ENCODE measurements around the gene GGT5.
A peak's percentile ranks its signal among the peaks of the same experiment; 100 is the strongest.
"Not testable (repeated sequence)": the region's sequence is repeated elsewhere in the genome, so short reads cannot be mapped to it uniquely, and the experiment has no call there.

The GGT5 gene

GRCh38 chr22:24274696-24275405 is 30.0 kb upstream of the GGT5 start:
- not testable (repeated sequence) for H3K79me1 ChIP-seq (replicated peaks; ENCODE audit: low read length, poor library complexity, severe bottlenecking); H3K36me3 ChIP-seq (ENCODE audit: control insufficient read depth in 1 of 2, insufficient read depth in 2 of 2, low read depth in 1 of 2, low read length in 2 of 2)
- 59% methylated on average over 5 of the region's 7 CpGs for WGBS

GRCh38 chr22:24273906-24274305 is 29.0 kb upstream of the GGT5 start:
- H2BK5ac ChIP-seq (ENCODE audit: low read depth, low read length, poor library complexity, severe bottlenecking); H2BK15ac ChIP-seq (ENCODE audit: low read depth, poor library complexity, severe bottlenecking); H3K14ac ChIP-seq (ENCODE audit: low read length in 2 of 2); H3K4me1 ChIP-seq (ENCODE audit: control insufficient read depth, insufficient read depth, low read depth, low read length); H3K36me3 ChIP-seq (ENCODE audit: control insufficient read depth in 1 of 2, insufficient read depth in 2 of 2, low read depth in 1 of 2, low read length in 2 of 2); H2BK120ac ChIP-seq (ENCODE audit: low read depth, low read length); H2AFZ ChIP-seq (ENCODE audit: low read depth, low read length); H3K4ac ChIP-seq (ENCODE audit: low read depth in 1 of 2, low read length in 2 of 2); H3K18ac ChIP-seq (ENCODE audit: low read depth in 1 of 2, low read length in 2 of 2); H3K9me3 ChIP-seq (ENCODE audit: control insufficient read depth, low read length); H3K23ac ChIP-seq (ENCODE audit: low read length in 2 of 2); H3K27ac ChIP-seq (ENCODE audit: low read length, poor library complexity, severe bottlenecking); H3K4me2 ChIP-seq (ENCODE audit: low read length, poor library complexity, severe bottlenecking); H3K79me1 ChIP-seq (replicated peaks; ENCODE audit: low read length, poor library complexity, severe bottlenecking); H3K27me3 ChIP-seq (ENCODE audit: control insufficient read depth in 1 of 2, insufficient read depth in 1 of 2, low read length in 2 of 2); H4K8ac ChIP-seq (ENCODE audit: low read length); H4K91ac ChIP-seq (ENCODE audit: low read length); DNase-seq; H2AK5ac ChIP-seq (ENCODE audit: low read length, severe bottlenecking); H3K4me3 ChIP-seq (ENCODE audit: insufficient read depth in 1 of 2, low read depth in 1 of 2, low read length in 2 of 2); H2BK12ac ChIP-seq (ENCODE audit: low read length in 2 of 2): not testable (repeated sequence)
- H3K9ac ChIP-seq (ENCODE audit: low read length), result peak overlapping the region; percentile 55
- 63% methylated on average over 4 of the region's 4 CpGs for WGBS

More at GRCh38 chr22:24274696-24275405, 30.0 kb upstream of the GGT5 start:
- H3K4ac ChIP-seq (ENCODE audit: low read depth in 1 of 2, low read length in 2 of 2); H3K27me3 ChIP-seq (ENCODE audit: control insufficient read depth in 1 of 2, insufficient read depth in 1 of 2, low read length in 2 of 2); H2AFZ ChIP-seq (ENCODE audit: low read depth, low read length); H3K27ac ChIP-seq (ENCODE audit: low read length, poor library complexity, severe bottlenecking); H2BK12ac ChIP-seq (ENCODE audit: low read length in 2 of 2); DNase-seq; H2AK5ac ChIP-seq (ENCODE audit: low read length, severe bottlenecking); H3K4me1 ChIP-seq (ENCODE audit: control insufficient read depth, insufficient read depth, low read depth, low read length); H3K4me2 ChIP-seq (ENCODE audit: low read length, poor library complexity, severe bottlenecking); H2BK15ac ChIP-seq (ENCODE audit: low read depth, poor library complexity, severe bottlenecking); H2BK120ac ChIP-seq (ENCODE audit: low read depth, low read length); H3K14ac ChIP-seq (ENCODE audit: low read length in 2 of 2); H3K18ac ChIP-seq (ENCODE audit: low read depth in 1 of 2, low read length in 2 of 2); H4K8ac ChIP-seq (ENCODE audit: low read length); H4K91ac ChIP-seq (ENCODE audit: low read length); H3K23ac ChIP-seq (ENCODE audit: low read length in 2 of 2); H2BK5ac ChIP-seq (ENCODE audit: low read depth, low read length, poor library complexity, severe bottlenecking); H3K9me3 ChIP-seq (ENCODE audit: control insufficient read depth, low read length): not testable (repeated sequence)
- H3K4me3 ChIP-seq (ENCODE audit: insufficient read depth in 1 of 2, low read depth in 1 of 2, low read length in 2 of 2), result peak overlapping the region in 1 of 2 experiments; percentile 7
- peak overlapping the region; percentile 55 for H3K9ac ChIP-seq (ENCODE audit: low read length)

GRCh38 chr22:24273031-24273430 is 28.1 kb upstream of the GGT5 start:
- H2BK12ac ChIP-seq (ENCODE audit: low read length in 2 of 2), result not testable (repeated sequence)
- WGBS, result no CpG with 5 or more reads among the region's 2 CpGs

GRCh38 chr22:24271386-24271854 is 26.5 kb upstream of the GGT5 start:
- peak overlapping the region; percentile 96 to 98 for H3K4me3 ChIP-seq (ENCODE audit: insufficient read depth in 1 of 2, low read depth in 1 of 2, low read length in 2 of 2)
- peak overlapping the region; percentile 73 to 96 for H3K23ac ChIP-seq (ENCODE audit: low read length in 2 of 2)
- H2AFZ ChIP-seq (ENCODE audit: low read depth, low read length), result peak overlapping the region; percentile 86
- peak overlapping the region; percentile 20 to 99 for H3K4ac ChIP-seq (ENCODE audit: low read depth in 1 of 2, low read length in 2 of 2)
- peak; percentile 34 for DNase-seq
- peak overlapping the region; percentile 82 for H2BK120ac ChIP-seq (ENCODE audit: low read depth, low read length)
- peak overlapping the region; percentile 58 to 100 for H3K14ac ChIP-seq (ENCODE audit: low read length in 2 of 2)
- H3K79me1 ChIP-seq (replicated peaks; ENCODE audit: low read length, poor library complexity, severe bottlenecking), result peaks cover 2% of the 10 kb centered on the region
- under 1% methylated on average over 25 of the region's 25 CpGs for WGBS
- no peaks in the 10 kb centered on the region for H3K27me3 ChIP-seq (ENCODE audit: control insufficient read depth in 1 of 2, insufficient read depth in 1 of 2, low read length in 2 of 2)
- no peak overlapping the region for H3K27ac ChIP-seq (ENCODE audit: low read length, poor library complexity, severe bottlenecking)
- no peak overlapping the region for H2AK5ac ChIP-seq (ENCODE audit: low read length, severe bottlenecking)
- H3K4me2 ChIP-seq (ENCODE audit: low read length, poor library complexity, severe bottlenecking), result peak overlapping the region; percentile 96
- peak overlapping the region; percentile 95 for H4K91ac ChIP-seq (ENCODE audit: low read length)
- peak overlapping the region; percentile 15 for H2BK15ac ChIP-seq (ENCODE audit: low read depth, poor library complexity, severe bottlenecking)
- no peaks in the 10 kb centered on the region for H3K36me3 ChIP-seq (ENCODE audit: control insufficient read depth in 1 of 2, insufficient read depth in 2 of 2, low read depth in 1 of 2, low read length in 2 of 2)
- H2BK12ac ChIP-seq (ENCODE audit: low read length in 2 of 2), result peak overlapping the region in 1 of 2 experiments; percentile 71
- no peaks in the 10 kb centered on the region for H3K9me3 ChIP-seq (ENCODE audit: control insufficient read depth, low read length)
- H3K18ac ChIP-seq (ENCODE audit: low read depth in 1 of 2, low read length in 2 of 2), result peak overlapping the region; percentile 99
- H2BK5ac ChIP-seq (ENCODE audit: low read depth, low read length, poor library complexity, severe bottlenecking), result peak overlapping the region; percentile 96
- H3K9ac ChIP-seq (ENCODE audit: low read length), result peak overlapping the region; percentile 99
- peak overlapping the region; percentile 99 for H4K8ac ChIP-seq (ENCODE audit: low read length)
- peaks cover 9% of the 10 kb centered on the region for H3K4me1 ChIP-seq (ENCODE audit: control insufficient read depth, insufficient read depth, low read depth, low read length)

More at GRCh38 chr22:24273031-24273430, 28.1 kb upstream of the GGT5 start:
- not testable (repeated sequence) for H2BK15ac ChIP-seq (ENCODE audit: low read depth, poor library complexity, severe bottlenecking); H3K18ac ChIP-seq (ENCODE audit: low read depth in 1 of 2, low read length in 2 of 2); H3K23ac ChIP-seq (ENCODE audit: low read length in 2 of 2); H4K8ac ChIP-seq (ENCODE audit: low read length); H3K9me3 ChIP-seq (ENCODE audit: control insufficient read depth, low read length); DNase-seq; H2BK5ac ChIP-seq (ENCODE audit: low read depth, low read length, poor library complexity, severe bottlenecking); H3K4me2 ChIP-seq (ENCODE audit: low read length, poor library complexity, severe bottlenecking); H3K79me1 ChIP-seq (replicated peaks; ENCODE audit: low read length, poor library complexity, severe bottlenecking); H3K36me3 ChIP-seq (ENCODE audit: control insufficient read depth in 1 of 2, insufficient read depth in 2 of 2, low read depth in 1 of 2, low read length in 2 of 2); H3K27ac ChIP-seq (ENCODE audit: low read length, poor library complexity, severe bottlenecking); H2AFZ ChIP-seq (ENCODE audit: low read depth, low read length); H3K27me3 ChIP-seq (ENCODE audit: control insufficient read depth in 1 of 2, insufficient read depth in 1 of 2, low read length in 2 of 2); H3K14ac ChIP-seq (ENCODE audit: low read length in 2 of 2); H2BK120ac ChIP-seq (ENCODE audit: low read depth, low read length); H2AK5ac ChIP-seq (ENCODE audit: low read length, severe bottlenecking); H4K91ac ChIP-seq (ENCODE audit: low read length); H3K4me1 ChIP-seq (ENCODE audit: control insufficient read depth, insufficient read depth, low read depth, low read length); H3K4ac ChIP-seq (ENCODE audit: low read depth in 1 of 2, low read length in 2 of 2)
- Histone ChIP-seq H3K4me3 (ENCODE audit: insufficient read depth in 1 of 2, low read depth in 1 of 2, low read length in 2 of 2) (peak overlapping the region in 1 of 2 experiments; percentile 96), H3K9ac (ENCODE audit: low read length) (peak overlapping the region; percentile 55)
